ENCODE results near the gene MALT1.
A peak's percentile ranks its signal among the peaks of the same experiment; 100 is the strongest.
"Not testable (repeated sequence)": the region's sequence is repeated elsewhere in the genome, so short reads cannot be mapped to it uniquely, and the experiment has no call there.

Gene MALT1

GRCh38 chr18:58772161-58772560, 100.9 kb downstream of the MALT1 start:
- DNase-seq (ENCODE audit: low read depth), result no peak

DNA sequence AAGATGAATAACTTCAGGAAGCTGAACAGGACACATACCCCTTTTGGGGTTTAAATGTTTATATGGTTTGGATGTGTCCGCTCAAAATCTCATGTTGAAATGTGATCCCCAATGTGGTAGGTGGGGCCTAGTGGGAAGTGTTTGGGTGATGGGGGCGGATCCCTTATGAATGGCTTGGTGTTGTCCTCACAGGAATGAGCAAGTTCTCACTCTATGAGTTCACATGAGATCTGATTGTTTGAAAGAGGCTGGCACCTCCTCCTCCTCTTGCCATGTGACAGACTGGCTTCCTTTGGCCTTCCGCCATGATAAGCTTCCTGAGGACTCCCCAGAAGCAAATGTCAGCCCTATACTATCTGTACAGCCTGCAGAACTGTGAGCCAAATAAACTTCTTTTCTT, 104.8 kb downstream of the MALT1 start:
- DNase-seq (ENCODE audit: low read depth), result no peak

DNA sequence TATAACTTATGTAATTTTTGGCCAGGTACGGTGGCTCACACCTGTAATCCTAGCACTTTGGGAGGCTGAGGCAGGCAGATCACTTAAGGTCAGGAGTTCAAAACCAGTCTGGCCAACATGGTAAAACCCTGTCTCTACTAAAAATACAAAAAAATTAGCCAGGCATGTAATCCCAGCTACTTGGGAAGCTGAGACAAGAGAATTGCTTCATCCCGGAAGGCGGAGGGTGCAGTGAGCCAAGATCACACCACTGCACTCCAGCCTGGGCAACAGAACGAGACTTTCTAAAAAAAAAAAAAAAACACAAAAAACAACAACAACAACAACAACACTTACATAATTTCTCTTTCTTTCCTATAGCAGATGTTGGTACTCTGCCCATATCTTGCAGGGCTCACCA, 105.3 kb downstream of the MALT1 start:
- DNase-seq (ENCODE audit: low read depth), result not testable (repeated sequence)

DNA sequence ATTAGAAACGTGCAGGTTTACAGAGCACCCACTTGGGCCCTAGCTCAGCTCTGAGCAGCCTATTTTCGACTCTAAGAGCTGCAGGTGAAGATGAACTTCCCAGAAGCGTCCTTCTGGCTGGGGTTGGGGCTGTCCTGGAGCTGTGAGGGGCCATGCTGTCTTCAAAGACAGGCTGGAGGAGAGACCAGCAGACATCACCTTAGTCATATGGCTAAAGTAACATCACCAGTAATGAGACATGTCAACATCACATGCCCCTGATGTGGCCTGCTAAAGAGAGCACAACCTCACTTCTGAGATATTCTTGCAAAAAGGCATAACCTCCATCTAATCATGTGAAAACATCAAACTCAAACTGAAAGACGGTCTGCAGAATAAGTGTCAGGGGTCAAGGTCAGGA, 106.2 kb downstream of the MALT1 start:
- no peak for DNase-seq (ENCODE audit: low read depth)

- no peak for DNase-seq (ENCODE audit: low read depth)
Observed at GRCh38 chr18:58779529-58779928, 108.3 kb downstream of the MALT1 start.

- DNase-seq (ENCODE audit: low read depth), result no peak
Observed at GRCh38 chr18:58780045-58780444, 108.8 kb downstream of the MALT1 start.

DNA sequence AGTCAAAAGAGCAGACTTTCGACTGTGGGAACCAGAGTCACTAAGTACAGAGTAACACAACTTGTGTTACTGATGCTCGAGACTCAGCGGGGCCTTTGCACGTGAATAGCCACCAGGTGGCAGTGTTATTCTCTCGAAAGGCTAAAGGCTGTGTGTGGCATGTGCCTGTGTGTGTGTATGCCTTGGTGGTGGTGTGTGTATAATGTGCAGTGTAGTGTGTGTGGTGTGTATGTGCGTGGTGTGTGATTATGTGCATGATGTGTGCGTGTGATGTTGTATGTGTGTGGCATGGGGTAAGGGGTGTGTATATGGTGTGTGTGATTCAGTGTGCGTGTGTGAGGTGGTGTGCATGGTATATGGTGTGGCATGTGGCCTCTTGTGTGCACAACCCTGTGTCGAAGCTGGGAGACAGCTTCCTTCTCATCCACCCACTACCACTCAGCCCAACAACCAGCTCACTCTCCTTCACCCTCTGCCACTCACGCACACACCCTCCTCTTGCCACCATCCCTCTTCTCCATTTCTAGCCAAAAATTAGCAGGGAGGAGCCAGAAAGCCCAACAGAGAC, 110.4 kb downstream of the MALT1 start:
- DNase-seq (ENCODE audit: low read depth), result peak; percentile 39

- no peak for DNase-seq (ENCODE audit: low read depth)
Observed at GRCh38 chr18:58784601-58785137, 113.4 kb downstream of the MALT1 start.

- DNase-seq (ENCODE audit: low read depth), result no peak
Observed at GRCh38 chr18:58785171-58785805, 114.0 kb downstream of the MALT1 start.

DNA sequence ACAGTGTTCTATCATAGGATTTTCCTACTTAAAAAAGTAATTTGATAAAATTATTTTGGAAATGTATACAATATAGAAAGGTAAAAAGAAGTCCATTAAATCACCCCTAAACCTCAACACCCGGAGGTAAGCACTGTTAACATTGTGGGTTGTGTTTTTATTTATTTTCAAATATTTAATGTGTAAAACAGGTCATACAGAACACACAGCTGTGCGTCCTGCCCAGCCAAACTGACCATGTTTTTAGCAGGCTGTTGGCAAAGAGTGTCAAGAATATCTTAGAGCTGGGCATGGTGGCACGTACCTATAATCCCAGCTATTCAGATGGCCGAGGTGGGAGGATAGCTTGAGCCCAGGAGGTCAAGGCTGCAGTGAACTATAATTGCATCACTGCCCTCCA, 114.6 kb downstream of the MALT1 start:
- no peak for DNase-seq (ENCODE audit: low read depth)

GRCh38 chr18:58787536-58788149, 116.4 kb downstream of the MALT1 start:
- DNase-seq (ENCODE audit: low read depth), result no peak

- no peak for DNase-seq (ENCODE audit: low read depth)
Observed at GRCh38 chr18:58788470-58788869, 117.2 kb downstream of the MALT1 start.

DNA sequence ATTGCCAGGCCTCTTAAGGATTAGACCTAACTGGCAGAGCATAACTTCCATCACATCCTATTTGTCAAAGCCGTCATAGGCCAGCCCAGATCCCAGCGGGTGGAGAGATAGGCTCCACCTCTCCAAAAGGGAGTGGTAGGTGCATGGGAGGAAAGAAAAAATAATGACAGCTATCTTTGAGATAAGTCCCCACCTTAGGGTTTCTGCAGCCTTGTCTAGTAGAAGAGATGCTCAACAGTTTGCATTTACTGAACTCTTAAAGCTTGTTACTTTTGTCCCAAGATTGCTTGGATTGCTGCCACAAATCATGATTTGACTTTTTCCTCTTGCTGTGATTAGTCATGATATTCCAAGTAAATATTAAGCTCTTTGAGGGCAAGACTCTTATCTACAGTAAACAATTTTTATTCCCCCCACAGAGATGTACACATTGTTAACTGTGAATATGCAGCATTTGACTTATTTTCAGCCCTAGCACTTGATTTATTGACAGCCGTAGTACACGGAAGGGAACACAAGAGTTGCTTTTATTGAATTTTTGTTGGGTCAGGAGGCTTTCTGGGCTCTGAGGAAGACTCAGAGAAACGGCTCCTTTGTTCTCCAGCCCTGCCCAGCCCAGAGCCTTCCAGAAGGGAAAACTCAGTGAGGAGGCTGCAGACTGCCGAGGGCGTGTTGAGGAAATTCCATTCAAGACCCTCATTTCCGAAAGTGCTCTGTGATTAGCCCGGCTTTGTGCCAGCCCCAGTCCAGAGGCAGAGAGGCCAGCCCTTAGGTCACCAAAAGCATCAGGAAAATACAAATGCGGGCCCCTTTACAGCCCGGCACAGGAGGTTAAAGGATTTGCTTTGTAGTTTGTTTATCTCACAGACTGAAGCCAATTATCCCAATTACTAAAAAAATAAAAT, 118.0 kb downstream of the MALT1 start:
- no peak for DNase-seq (ENCODE audit: low read depth)

DNA sequence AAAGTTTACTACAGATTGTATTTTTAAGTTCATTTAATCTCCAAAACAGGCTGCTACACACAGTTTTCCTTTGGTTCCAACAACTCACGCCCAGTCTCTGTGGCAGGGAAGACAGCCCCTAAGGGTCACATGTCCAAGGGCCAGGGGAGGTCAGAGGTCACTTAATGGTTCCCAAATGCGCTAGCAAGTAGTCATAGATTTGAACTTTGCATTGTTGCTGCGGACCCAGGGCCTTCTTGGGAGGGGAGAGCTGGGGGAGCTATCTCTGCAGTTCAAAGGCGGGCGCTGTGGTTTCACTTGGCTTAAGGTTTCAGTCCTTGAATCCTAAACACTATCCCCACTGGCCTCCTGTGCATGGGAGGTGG, 118.6 kb downstream of the MALT1 start:
- DNase-seq (ENCODE audit: low read depth), result no peak

DNA sequence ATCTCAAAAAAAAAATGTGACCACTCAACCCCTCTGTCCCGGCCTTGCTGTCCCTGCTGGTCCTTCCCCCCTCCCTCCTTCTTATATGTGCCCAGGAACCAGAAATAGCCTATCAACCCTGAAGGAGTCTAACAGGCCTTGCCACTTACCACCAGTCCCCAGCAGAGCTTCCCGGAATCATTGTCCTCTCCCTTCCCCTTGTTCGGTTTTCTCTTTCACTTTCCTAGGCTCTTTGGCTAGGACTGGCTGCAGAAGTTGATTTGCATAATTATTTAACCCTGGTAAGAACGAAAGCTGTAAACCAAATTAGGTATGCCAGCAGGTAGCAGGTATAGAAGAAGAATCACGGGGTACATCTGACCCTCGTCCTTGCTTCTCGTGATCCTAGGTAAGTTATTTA, 120.8 kb downstream of the MALT1 start:
- DNase-seq (ENCODE audit: low read depth), result no peak

GRCh38 chr18:58793361-58793760, 122.1 kb downstream of the MALT1 start:
- no peak for DNase-seq (ENCODE audit: low read depth)

DNA sequence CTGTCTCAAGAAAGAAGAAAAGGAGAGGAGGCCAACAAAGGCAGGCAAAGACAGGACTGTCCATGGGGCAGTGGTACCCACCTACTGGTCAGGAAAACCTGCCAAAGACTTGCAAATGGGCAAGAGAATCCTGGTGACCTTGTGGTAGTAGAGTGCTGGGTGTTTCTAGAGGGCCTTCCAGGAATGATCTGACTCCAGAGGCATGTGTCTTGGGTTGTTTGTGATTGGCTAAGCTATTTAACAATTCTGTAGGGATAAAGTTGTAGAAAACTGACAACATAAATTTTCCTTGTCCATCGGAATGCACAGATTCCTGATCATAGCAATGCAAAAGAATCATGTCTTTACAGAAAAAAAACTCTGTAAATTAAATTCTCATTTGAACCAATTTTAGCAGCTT, 125.0 kb downstream of the MALT1 start:
- no peak for DNase-seq (ENCODE audit: low read depth)

- DNase-seq (ENCODE audit: low read depth), result no peak
Observed at GRCh38 chr18:58800582-58800981, 129.3 kb downstream of the MALT1 start.

DNA sequence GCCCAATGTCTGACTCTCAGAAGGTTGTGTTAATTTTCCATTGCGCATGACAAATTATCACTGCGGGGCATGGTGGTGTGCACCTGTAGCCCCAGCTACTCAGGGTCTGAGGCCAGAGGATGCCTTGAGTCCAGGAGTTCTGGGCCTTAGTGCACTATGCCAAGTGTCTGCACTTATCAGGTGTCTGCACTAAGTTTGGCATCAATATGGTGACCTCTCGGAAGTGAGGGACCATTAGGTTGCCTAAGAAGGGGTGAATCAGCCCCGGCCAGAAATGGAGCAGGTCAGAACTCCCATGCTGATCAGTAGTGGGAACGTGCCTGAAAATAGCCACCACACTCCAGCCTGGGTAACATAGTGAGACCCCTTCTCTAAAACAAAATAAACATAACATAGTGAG, 131.7 kb downstream of the MALT1 start:
- no peak for DNase-seq (ENCODE audit: low read depth)

- DNase-seq (ENCODE audit: low read depth), result no peak
Observed at GRCh38 chr18:58803978-58804377, 132.7 kb downstream of the MALT1 start.

Measured in activated T-helper 9 cell treated with anti-CD3 and anti-CD28 coated beads, Interleukin-2, amount 50 U/mL, for 16 hours (primary cell).